HG03354 (cell line): ENCODE results near the gene DPY19L2.
"Not testable (repeated sequence)": the region's sequence is repeated elsewhere in the genome, so short reads cannot be mapped to it uniquely, and the experiment has no call there.

Experiments
- ATAC-seq: cut with Tn5 transposase; IDR thresholded peaks from one replicate; pipeline ENCODE4 v1.9.1; 2021; ENCODE audit warnings: mild to moderate bottlenecking; ENCODE audit not compliant: unreplicated experiment, poor library complexity, severe bottlenecking

Gene DPY19L2

GRCh38 chr12:63549034-63549433, 119.3 kb downstream of the DPY19L2 start:
- not testable (repeated sequence) for ATAC-seq

DNA sequence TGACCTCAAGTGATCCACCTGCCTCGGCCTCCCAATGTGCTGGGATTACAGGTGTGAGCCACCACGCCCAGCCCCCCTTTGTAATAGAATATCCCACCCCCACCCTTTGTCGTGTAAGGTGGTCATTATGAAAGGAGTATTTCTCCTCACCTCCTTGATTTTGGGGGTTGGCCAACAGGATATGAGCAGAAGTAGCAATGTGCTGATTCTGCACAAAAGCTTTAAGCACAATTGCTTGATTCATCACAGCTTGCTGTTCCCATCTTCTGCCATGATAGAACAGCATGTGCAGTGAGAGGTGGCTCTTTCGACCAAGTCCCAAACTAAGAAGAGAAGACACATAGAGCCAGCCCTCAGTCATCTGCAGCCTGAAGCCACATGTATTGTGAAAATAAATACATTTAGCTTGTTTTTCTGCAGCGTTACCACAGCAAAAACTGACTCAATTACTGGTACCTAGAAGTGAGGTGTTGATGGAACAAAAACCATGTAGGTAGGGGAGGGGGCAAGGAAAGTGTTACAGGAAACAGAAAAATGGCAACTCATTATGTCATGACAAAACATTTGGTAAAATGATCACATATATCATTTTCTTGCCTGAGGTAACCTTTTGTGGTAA, 122.9 kb downstream of the DPY19L2 start:
- ATAC-seq, result not testable (repeated sequence)

DNA sequence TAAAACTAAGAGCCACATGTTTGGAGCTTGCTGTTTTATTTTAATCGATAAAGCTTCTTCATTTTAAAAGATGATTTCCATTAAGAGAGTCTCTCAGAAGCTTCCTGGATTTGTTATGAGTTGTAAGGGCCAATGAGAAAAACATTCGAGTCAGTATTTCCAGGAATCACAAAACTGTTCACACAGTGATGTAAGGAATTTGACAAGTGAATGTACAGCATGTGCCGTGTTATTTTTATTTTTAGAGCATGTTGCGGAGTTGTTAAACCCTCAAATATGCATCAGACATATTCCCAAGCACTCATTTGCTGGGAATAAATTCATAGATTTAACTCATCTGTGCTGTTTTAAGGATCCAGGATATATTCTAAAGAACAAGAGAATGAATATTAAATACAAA, 129.6 kb downstream of the DPY19L2 start:
- not testable (repeated sequence) for ATAC-seq

DNA sequence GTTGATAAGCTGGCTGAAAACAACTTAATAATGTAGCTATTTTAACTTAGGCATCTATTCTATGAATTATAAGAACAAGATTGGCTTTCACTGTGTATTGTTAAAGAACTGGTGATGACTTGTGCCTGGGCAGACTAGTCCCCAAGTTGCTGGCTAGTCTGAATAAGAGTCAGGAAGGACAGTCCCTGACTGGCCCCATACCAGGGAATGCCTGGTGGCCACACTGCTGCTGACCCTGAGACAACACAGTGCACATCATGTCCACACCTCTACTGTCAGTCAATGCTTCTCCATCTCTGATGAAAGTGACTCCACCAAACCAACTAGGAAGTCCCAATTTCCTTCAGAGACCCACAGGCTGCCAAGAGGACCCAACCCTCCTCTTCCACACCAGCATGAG, 130.5 kb downstream of the DPY19L2 start:
- ATAC-seq, result not testable (repeated sequence)

DNA sequence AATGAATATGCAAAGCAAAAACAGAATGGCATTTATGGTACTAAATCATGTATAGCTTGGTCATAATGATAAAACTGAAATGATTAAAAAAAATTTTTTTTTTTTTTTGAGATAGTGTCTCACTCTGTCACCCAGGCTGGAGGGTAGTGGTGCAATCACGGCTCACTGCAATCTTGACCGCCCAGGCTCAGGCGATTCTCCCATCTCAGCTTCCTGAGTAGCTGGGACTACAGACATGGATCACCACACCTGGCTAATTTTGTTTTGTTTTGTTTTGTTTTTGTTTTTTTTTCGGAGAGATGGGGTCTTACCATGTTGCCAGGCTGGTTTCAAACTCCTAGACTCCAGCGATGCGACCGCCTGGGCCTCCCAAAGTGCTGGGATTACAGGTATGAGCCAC, 138.7 kb downstream of the DPY19L2 start:
- ATAC-seq, result not testable (repeated sequence)

- no peak for ATAC-seq
These were observed 142.5 kb downstream of the DPY19L2 start for GRCh38 chr12:63525831-63526230.

DNA sequence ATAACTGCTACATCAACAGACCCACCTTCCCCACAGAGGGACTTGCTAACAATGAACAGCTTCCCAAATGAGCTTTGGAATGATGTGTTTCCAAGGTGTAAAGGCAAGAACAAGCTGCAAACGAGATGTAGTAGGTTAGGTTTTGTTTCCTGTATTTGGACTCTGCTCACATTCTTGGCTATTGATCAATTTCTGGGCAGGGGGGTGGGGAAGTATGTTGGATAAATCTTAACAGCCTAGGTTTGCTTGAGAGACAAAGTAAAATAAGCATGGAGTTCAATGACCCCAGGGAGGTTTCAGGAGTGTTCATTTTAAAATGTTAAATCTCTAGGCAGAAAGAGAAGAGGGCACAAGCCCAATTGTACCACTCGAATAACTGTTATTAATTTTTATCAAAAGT, 146.6 kb downstream of the DPY19L2 start:
- ATAC-seq, result no peak
